ENCODE measurements around the gene SEPTIN14. TPM values are rescaled to one million over a fixed set of nuclear protein-coding genes. Genes with fewer than 3 reads are reported as not detected.

SEPTIN14 gene
- total RNA-seq, 1 experiment from 2014 or later: not detected

DNA sequence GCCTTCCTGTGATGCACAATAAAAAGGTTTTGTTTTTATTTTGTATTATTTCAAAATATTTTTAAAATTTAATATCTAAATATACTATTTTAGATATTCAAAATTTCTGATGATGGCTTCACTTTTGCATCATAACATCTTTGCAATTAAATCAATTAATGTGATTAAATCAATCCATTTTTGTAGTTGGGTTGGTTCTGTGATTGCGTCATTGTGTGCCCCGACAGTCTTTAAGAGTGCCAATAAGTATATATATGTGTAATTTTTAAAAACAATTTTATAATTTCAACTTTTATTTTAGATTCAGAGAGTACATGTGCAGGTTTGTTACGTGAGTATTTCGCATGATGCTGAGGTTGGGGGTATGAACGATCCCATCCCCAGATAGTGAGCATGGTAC lies 70.5 kb downstream of the SEPTIN14 start:
- Histone ChIP-seq H3K4me1 (ENCODE audit: control insufficient read depth in 1 of 2, insufficient read depth in 2 of 2, low read length in 2 of 2) (peaks cover 0 to 10% of the 10 kb centered on the region in 2 experiments; a peak in 3 of 4 replicates), H3K9me3 (ENCODE audit: control insufficient read depth in 1 of 2, insufficient read depth in 1 of 2, low read depth in 1 of 2, low read length in 2 of 2) (no peaks in the 10 kb centered on the region), H3K79me2 (ENCODE audit: insufficient read depth, low read length) (no peaks in the 10 kb centered on the region), H4K20me1 (ENCODE audit: insufficient read depth) (no peaks in the 10 kb centered on the region), H3K36me3 (ENCODE audit: control insufficient read depth in 1 of 2, insufficient read depth in 2 of 2, low read length in 2 of 2) (no peaks in the 10 kb centered on the region), H3K9ac (ENCODE audit: low read length) (no peak overlapping the region), H3K4me2 (ENCODE audit: low read length) (no peak overlapping the region), H3K9me2 (ENCODE audit: insufficient read depth) (no peaks in the 10 kb centered on the region), H3K27me3 (ENCODE audit: insufficient read depth, low read length) (no peaks in the 10 kb centered on the region), H3K27ac (ENCODE audit: low read depth, low read length) (no peak overlapping the region), H3K4me3 (replicated peaks in 1 of 2; ENCODE audit: low read depth in 1 of 2, low read length in 2 of 2) (no peak overlapping the region), H2AFZ (ENCODE audit: low read depth, low read length, poor library complexity, severe bottlenecking) (no peak overlapping the region)
- intact Hi-C loops (cut with micrococcal nuclease): no loop called here
- DNase-seq (ENCODE audit: low read depth, low spot score) (no peak), ATAC-seq (no peak)
- RAD21 ChIA-PET (ENCODE audit: low non-redundant PET in 1 of 2, low total read pairs in 2 of 2, uncharacterized antibody in 2 of 2, unreplicated experiment in 2 of 2): no interaction called here
- TF ChIP-seq TCF7L2 (IDR thresholded peaks at IDR 0.05; ENCODE audit: borderline replicate concordance, extremely low read depth, insufficient read depth, insufficient read length) (no peak), RAD21 (IDR thresholded peaks at IDR 0.05; ENCODE audit: low read depth) (no peak)
- TF ChIP-seq, protein P1, sequence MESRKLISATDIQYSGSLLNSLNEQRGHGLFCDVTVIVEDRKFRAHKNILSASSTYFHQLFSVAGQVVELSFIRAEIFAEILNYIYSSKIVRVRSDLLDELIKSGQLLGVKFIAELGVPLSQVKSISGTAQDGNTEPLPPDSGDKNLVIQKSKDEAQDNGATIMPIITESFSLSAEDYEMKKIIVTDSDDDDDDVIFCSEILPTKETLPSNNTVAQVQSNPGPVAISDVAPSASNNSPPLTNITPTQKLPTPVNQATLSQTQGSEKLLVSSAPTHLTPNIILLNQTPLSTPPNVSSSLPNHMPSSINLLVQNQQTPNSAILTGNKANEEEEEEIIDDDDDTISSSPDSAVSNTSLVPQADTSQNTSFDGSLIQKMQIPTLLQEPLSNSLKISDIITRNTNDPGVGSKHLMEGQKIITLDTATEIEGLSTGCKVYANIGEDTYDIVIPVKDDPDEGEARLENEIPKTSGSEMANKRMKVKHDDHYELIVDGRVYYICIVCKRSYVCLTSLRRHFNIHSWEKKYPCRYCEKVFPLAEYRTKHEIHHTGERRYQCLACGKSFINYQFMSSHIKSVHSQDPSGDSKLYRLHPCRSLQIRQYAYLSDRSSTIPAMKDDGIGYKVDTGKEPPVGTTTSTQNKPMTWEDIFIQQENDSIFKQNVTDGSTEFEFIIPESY (IDR thresholded peaks at IDR 0.05; ENCODE audit: extremely low read depth, insufficient replicate concordance, low read length): no peak
- BruUV-seq (replicated peaks): no TSS peak
- POLR2A ChIA-PET: no interaction called here
- CTCF ChIA-PET: no interaction called here

DNA sequence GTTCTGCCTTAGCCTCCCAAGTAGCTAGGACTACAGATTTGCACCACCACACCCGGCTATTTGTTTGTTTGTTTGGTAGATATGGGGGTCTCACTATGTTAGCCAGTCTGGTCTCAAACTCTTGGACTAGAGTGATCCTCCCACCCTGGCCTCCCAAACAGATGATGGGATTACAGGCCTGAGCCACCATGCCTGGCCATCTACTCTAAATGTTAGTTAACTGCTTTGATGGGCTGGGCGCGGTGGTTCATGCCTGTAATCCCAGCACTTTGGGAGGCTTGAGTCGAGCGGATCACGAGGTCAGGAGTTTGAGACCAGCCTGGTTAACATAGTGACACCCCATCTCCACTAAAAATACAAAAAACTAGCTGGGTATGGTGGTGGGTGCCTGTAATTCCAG lies 74.8 kb downstream of the SEPTIN14 start:
- TF ChIP-seq, protein P1 (IDR thresholded peaks at IDR 0.05; ENCODE audit: extremely low read depth, insufficient replicate concordance, low read length): no peak
- TF ChIP-seq YY1 (IDR thresholded peaks at IDR 0.05; ENCODE audit: extremely low read depth, insufficient replicate concordance, low read depth, low read length) (no peak), SP1 (IDR thresholded peaks at IDR 0.05; ENCODE audit: low read depth) (no peak), EZH2 (IDR thresholded peaks at IDR 0.05) (no peak), EGR1 (IDR thresholded peaks at IDR 0.05; ENCODE audit: low read depth) (no peak), SIN3A (IDR thresholded peaks at IDR 0.05; ENCODE audit: low read depth) (no peak), POLR2A (IDR thresholded peaks at IDR 0.05; ENCODE audit: borderline replicate concordance, extremely low read depth, insufficient read depth, insufficient read length) (no peak)
- TF ChIP-seq, protein P2, sequence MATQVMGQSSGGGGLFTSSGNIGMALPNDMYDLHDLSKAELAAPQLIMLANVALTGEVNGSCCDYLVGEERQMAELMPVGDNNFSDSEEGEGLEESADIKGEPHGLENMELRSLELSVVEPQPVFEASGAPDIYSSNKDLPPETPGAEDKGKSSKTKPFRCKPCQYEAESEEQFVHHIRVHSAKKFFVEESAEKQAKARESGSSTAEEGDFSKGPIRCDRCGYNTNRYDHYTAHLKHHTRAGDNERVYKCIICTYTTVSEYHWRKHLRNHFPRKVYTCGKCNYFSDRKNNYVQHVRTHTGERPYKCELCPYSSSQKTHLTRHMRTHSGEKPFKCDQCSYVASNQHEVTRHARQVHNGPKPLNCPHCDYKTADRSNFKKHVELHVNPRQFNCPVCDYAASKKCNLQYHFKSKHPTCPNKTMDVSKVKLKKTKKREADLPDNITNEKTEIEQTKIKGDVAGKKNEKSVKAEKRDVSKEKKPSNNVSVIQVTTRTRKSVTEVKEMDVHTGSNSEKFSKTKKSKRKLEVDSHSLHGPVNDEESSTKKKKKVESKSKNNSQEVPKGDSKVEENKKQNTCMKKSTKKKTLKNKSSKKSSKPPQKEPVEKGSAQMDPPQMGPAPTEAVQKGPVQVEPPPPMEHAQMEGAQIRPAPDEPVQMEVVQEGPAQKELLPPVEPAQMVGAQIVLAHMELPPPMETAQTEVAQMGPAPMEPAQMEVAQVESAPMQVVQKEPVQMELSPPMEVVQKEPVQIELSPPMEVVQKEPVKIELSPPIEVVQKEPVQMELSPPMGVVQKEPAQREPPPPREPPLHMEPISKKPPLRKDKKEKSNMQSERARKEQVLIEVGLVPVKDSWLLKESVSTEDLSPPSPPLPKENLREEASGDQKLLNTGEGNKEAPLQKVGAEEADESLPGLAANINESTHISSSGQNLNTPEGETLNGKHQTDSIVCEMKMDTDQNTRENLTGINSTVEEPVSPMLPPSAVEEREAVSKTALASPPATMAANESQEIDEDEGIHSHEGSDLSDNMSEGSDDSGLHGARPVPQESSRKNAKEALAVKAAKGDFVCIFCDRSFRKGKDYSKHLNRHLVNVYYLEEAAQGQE (IDR thresholded peaks at IDR 0.05; ENCODE audit: low read depth): no peak
- no TSS peak for BruUV-seq (replicated peaks)
- RAD21 ChIA-PET (ENCODE audit: low non-redundant PET in 1 of 2, low total read pairs in 2 of 2, uncharacterized antibody in 2 of 2, unreplicated experiment in 2 of 2): no interaction called here
- CTCF ChIA-PET: no interaction called here
- intact Hi-C loops (cut with micrococcal nuclease): no loop called here
- no peak overlapping the region for H3K4me3 ChIP-seq (replicated peaks in 1 of 2; ENCODE audit: low read depth in 1 of 2, low read length in 2 of 2)
- no peak overlapping the region for H3K4me2 ChIP-seq (ENCODE audit: low read length)
- H3K27me3 ChIP-seq (ENCODE audit: insufficient read depth, low read length): no peaks in the 10 kb centered on the region
- no peaks in the 10 kb centered on the region for H3K4me1 ChIP-seq (ENCODE audit: control insufficient read depth in 1 of 2, insufficient read depth in 2 of 2, low read length in 2 of 2)
- H4K20me1 ChIP-seq (ENCODE audit: insufficient read depth): no peaks in the 10 kb centered on the region
- H3K27ac ChIP-seq (ENCODE audit: low read depth, low read length): no peak overlapping the region
- H3K79me2 ChIP-seq (ENCODE audit: insufficient read depth, low read length): no peaks in the 10 kb centered on the region
- no peak overlapping the region for H3K9ac ChIP-seq (ENCODE audit: low read length)
- no peaks in the 10 kb centered on the region for H3K9me3 ChIP-seq (ENCODE audit: control insufficient read depth in 1 of 2, insufficient read depth in 1 of 2, low read depth in 1 of 2, low read length in 2 of 2)
- H2AFZ ChIP-seq (ENCODE audit: low read depth, low read length, poor library complexity, severe bottlenecking): no peak overlapping the region
- DNase-seq (ENCODE audit: low read depth, low spot score) (no peak), ATAC-seq (no peak)
- H3K36me3 ChIP-seq (ENCODE audit: control insufficient read depth in 1 of 2, insufficient read depth in 2 of 2, low read length in 2 of 2): no peaks in the 10 kb centered on the region
- H3K9me2 ChIP-seq (ENCODE audit: insufficient read depth): no peaks in the 10 kb centered on the region
- POLR2A ChIA-PET: interaction anchor here (0.7 kb wide), 1 partner anchor 28 kb away, joined by 3 read pairs; no protein-coding TSS in a partner anchor
